CD1c-positive myeloid dendritic cell (primary cell): Measurements from ENCODE around the gene RASAL2.
"Not testable (repeated sequence)": the region's sequence is repeated elsewhere in the genome, so short reads cannot be mapped to it uniquely, and the experiment has no call there.

ENCODE experiments used
- DNase-seq: peaks from one replicate; pipeline ENCODE4 v3.0.0-alpha.2; 2016; ENCODE audit errors: extremely low spot score

Gene RASAL2

DNA sequence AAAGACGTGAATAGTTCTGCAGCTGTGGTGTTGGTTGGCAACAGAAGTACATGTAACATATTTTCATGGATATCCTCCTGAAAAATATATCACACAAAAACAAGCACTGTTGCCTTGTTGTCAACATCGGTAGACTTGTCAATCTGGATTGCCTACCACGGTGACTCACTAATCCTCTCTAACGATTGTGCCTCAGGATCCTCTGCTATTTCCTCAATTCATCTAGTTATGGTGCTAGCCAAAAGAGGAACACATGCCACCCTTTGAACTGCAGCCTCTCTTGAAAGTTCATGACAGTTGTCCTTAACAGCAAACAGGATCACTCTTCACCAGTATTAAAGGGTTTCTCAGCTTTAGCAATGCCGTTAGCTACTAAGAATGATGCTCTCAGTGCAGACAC, 25.7 kb downstream of the RASAL2 start:
- peak; percentile 89 for DNase-seq

DNA sequence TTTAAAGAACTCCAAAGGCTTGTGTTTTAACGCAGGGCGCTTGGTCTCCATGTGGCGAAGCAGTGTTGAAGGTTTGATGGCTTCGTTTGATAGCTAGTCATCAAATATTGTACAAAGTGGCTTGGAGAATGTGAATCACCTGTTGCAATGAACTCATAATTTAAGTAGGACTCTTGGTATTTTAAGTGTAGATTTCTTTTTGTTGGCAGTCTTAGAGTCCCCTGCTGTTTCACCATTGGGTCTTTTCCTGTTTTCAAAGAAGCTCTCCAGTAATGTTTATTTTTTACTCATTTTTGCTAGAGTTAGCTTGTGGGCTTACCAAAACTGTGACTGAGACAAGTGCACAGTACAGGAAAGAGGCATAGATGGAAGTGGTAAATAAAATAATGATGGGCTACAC, 26.2 kb downstream of the RASAL2 start:
- DNase-seq: no peak

DNA sequence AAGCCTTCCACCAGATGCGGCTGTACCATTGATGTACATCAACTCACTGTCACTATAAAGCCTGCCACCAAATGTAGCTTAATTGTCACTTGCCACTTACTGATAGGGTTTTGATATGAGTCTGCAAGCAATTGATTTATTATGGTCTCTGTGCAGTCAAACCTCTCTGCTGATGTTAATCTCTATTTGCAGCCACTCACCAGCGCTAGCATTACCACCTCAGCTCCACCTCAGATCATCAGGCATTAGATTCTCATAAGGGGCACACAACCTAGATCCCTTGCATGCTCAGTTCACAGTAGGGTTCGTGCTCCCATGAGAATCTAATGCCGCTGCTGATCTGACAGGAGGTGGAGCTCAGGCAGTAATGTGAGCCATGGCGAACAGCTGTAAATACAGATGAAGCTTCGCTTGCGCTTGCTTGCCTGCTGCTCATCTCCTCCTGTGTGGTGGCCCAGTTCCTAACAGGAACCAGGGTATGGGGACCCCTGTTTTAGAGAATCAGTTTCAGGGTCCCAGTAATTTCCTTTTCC, 26.7 kb downstream of the RASAL2 start:
- not testable (repeated sequence) for DNase-seq

DNA sequence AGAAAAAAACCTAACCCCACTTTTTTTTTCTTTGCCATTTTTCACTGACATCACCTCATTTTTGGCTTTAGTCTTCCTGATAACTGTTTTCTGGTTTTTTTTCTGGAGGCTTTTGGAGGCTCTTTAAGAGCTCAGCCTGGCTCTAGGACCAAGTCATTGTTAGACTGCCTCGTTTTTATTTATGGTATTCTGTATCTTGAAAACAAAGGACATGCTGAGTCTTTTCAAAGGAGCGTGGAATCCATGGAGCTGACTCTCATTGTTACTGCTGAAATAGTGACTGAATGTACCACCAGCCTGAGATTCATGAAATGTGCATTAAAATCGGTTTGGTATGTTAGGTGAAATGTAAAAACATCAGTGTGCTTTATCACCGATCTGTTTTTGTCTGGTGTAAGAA, 28.0 kb downstream of the RASAL2 start:
- DNase-seq: no peak

DNA sequence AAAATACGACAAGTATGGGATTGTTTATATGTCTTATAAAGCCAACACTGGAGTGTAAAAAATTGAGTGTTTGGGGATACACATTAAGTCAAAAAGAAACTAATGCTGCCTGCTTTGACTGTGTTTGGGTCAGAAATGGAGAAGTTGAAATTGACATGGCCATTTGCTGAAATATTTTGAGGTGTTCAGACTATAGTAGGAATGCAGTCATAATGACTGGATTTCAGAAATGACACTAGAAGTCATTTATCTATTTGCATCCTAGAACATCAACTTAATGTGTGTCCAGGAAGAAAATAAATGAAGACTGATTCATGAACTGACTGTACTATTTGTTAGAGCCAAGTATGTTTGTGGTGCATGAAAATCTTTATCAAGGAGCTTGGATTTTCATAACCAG, 28.4 kb downstream of the RASAL2 start:
- DNase-seq: peak; percentile 77

DNA sequence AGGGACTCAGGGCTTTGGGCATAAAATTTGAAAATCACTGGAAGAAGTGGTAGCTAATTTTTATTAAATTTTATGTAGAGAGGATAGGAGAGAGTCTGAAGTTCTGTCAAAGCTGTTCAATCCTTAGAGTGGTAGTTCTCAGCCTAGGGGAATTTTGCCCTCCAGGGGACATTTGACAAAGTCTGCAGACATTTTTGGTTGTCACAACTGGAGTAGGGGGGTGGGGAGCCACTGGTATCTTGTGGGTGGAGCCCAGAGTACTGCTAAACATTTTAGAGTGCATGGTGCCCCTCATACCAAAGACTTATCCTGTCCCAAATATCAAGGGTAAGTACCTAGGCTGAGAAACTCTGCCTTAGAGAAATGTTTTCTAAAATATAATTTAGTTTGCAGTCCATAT, 30.2 kb downstream of the RASAL2 start:
- no peak for DNase-seq

DNA sequence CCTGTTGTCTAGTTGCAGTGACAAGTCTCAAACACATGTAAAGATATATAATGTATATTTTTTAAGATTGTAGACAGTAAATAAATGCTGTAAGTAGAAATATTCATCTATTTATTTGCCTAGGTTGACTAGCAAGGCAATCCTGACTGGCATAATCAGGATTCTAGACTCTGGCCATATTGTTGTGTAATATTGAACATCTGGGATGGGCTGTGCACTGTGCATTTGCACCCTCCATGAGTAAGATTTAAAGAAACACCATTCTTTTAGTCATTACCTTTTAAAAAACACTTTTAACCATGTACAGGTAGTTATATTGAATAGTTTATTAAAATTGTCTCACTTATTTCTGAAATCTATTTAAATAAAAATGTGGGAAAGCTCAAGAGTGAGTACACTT, 32.4 kb downstream of the RASAL2 start:
- DNase-seq: no peak

DNA sequence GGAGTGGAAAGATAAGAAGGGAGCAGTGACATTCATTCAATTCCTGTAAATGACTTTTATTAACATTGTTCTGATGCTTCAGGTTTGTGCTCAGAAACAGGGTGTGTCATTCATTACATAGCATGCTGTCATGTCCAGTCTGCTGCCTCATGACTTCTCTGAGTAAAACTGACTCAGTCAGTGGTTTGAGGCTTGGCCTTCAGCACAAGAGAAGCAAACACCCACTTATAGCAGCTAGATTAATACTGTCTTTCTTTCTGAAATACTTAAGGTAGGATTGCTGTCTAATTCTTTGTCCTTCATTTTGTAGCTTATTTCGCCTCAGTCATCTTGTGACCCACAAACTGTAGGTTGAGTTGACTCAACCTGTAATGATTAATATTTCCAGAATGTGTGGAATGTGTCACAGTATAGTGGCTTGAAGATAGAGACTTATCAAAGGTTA, 32.9 kb downstream of the RASAL2 start:
- peak; percentile 85 for DNase-seq

DNA sequence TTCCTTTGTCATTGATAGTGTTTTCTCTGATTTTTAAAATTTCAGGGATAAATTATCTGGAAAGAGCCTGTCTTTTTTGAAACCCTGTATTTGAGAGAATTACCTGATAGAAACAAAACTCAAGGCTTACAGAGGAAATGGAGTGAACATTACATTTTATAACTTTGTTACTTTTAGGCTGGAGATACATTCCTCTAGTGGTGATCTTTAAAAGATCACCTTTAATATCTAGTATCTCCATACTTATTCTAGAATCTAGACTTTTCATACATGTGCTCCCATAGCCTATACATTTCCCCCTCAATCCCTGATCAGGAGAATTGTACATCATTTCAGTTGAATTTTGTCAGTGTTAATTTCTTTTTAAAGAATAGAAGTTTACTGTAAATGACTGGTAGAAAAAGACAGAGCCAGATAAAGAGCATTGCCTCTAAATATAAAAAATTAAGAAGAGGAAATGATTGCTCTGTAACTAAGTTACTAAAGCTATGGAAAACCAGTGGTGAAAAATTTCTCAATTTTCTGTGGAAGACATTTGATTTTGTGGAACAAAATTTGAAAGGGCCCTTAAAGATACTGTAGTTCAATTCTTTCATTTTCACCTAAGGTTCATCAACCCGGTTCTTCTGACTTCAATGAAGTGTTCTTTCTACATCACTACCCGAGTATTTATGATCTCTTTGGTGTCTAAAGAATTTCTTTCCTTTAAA, 33.7 kb downstream of the RASAL2 start:
- DNase-seq: peak; percentile 53

DNA sequence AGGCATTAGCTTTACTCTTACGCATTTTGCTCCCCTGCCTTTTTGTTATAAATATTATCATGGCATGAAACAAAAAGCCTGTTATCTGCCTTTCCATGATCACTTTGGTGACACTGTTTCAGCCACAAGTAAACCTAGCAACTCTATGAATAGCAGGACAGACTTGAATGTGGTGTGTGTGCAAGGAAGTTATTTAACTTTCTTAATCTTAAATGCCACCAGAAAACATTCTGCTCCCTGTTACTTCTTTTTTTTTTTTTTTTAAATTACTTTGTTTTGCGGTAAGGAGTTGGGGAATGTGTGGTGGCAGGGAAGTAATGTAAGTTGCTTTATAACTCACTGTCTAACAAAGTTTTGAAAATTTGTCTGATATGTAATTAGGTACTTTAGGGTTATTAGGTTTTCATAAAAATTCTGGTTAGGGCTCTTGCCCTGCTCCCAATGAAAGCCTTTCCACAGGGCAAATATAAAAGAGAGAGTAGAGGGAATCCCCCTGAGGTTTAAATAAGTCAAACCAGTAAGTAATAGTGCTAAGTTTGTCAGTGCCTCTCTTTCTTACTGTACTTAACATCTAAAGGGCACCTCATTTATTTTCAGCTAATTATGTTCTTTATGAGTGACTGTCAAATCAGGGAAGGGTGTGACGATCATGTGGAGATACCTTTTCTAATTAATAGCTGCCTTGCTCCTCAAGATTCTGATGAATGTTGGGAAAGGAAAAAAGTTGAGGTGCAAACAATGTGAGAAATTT, 39.5 kb downstream of the RASAL2 start:
- no peak for DNase-seq

DNA sequence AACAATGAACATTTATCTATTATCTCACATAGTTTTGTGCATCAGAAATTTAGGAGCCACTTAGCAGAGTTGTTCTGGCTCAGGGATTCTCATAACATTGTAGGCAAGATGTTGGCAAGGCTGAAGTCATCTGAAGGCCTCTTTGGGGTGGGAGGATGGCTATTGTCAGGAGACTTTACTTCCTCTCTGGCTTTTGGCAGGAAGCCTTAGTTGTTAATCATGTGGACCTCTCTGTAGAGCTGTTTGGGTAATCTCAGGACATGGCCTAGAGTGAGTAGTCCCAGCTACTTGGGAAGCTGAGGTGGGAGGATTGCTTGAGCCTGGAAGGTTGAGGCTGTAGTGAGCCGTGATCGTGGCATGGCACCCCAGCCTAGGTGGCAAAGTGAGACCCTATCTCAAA, 40.2 kb downstream of the RASAL2 start:
- peak; percentile 92 for DNase-seq

DNA sequence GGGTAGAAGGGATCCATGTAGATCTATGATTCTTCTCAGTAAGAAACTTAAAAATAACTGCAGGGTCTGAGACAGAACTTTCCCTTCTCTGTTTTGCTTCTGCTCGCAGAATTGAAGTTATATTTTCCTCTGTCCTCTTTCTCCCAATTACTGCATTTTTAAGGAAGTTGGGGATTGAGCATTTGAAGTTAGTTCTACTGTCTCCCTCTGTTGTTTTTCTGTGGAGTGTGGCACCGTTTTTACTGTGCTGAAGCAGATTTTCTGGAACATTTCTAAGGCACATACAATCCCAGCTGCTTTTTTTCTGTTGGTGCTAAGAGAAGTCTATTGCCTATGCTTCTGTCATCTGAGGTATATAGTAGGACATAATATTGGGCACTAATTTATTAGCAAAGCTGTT, 43.3 kb downstream of the RASAL2 start:
- peak; percentile 60 for DNase-seq

DNA sequence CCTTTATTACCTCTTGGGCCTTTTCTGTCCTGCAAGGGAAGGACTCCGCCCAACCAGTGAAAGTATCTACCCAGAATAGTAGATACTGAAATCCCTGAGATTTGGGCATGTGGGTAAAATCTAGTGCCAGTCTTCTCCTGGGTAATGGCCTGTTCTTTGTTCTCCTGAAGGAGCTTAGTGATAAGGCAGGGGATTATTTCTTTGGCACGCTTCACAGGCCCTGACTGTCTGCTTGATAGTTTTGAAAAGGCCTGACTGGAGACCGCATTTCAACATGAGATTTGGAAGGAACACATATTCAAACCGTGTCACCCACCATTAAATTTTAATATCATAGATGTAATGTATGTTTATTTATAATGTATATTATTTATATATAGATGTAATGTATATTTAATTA, 48.9 kb downstream of the RASAL2 start:
- no peak for DNase-seq

DNA sequence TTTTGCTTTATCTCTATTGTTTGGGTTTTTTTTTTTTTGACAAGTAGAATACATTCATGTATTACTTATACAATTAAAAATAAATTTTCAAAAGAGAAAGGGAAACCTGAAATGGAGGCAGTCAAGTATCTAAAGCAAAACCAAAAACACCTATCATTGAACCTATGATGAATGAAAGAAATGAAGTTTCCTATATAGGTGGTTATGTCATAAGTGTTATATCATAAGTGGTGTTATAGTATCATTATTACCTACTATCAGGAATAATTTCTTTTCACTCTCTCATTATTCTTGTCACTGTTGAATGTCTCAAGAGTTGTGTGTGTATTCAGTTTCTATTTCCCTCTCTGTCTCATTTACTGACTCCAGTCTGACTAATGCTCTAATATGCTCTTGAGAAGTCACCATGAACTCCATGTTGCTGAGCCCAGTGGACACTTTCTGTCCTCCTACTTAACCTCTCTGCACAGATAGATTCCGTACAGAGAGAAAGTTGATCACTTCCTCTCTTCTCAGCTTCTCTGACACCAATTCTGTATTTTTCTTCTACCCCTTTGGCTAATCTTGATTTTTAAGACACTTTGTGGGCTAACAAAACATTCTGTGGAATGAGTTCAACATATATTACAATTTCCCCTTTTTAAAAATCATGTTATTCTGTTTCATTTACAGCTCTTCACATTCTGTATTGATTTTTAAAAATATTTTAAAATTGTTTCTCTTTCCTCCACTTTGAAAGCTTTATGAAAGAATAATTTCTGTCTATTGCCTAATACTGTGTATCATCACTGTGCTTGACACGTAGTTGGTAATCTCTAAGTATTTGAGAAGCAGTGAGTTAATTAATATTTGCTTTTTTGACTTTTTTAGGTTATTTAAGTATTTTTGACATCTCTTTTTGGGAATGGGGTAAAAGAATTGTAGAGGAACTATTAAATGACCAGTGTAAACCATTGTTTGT, 50.1 kb downstream of the RASAL2 start:
- DNase-seq: peak; percentile 64

DNA sequence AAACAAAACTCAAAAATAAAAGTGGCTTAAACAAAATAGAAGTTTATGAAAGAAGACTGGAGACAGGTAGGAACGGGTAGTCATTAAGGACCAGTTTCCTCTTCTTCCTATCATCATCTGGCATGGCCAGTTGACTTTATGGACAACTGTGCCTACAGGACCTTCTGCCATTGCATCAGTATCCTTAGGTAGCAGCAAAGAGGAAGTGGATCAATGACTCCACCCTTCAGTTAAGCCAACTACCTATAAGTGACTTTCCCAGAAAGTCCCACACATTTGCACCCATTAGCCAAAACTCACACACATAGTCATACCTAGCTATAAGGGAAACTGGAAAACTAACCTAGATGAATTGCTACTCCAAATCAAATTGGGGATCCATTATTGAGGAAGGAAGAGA, 51.7 kb downstream of the RASAL2 start:
- peak; percentile 44 for DNase-seq

DNA sequence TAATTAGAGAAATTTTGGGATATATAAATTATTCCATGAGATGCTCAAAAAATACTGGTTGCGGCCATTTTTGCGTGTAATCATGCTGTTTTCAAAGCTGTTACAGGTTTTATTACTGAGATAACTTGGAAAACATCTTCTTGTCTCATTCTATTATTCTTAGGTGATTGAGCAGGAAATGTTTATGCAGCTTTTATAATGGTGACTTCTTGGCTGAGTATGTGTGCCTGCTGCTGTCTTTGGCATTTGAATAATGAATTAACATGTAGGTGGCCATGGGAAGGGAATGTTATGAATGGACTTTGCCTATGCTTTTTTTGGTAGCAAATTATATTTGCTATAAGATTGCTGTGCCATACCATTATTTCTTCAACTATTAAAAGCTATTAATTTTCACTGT, 52.5 kb downstream of the RASAL2 start:
- DNase-seq: no peak

DNA sequence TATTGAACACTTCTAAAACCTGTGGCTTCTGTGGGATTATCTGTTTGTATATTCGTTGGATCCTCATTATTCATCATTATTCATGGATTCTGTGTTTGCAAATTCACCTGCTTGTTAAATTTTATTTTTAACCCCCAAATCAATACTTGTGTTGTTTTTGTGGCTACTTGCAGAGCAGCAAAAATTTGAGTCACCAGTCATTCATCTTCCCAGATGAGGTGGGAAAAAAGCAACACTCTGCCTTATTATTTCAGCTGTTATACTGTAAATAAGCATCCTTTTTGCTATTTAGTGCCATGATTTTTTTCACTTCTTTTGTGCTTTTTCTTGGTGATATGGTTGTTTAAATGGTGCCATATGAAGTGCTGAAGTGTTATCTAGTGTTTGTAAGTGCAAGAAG, 56.7 kb downstream of the RASAL2 start:
- no peak for DNase-seq

DNA sequence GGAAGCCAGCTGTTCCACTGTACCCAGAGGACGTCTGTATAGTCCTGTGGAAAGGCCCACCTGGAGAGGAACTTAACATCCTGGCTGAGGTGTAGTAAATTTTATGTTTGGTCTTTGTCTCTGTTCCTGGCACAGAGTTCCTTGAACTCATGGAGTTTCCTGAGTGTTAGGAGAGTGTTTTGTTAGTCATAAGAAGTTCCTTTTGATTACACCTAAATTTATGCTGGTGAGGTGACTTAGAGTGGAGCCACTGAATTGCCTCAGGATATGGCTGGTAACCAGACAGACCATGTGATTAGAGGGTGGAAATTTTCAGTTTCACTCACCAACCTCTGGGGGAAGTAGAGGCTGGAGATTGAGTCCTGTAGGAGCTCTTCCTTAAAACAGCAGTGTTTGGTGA, 57.9 kb downstream of the RASAL2 start:
- DNase-seq: peak; percentile 62

DNA sequence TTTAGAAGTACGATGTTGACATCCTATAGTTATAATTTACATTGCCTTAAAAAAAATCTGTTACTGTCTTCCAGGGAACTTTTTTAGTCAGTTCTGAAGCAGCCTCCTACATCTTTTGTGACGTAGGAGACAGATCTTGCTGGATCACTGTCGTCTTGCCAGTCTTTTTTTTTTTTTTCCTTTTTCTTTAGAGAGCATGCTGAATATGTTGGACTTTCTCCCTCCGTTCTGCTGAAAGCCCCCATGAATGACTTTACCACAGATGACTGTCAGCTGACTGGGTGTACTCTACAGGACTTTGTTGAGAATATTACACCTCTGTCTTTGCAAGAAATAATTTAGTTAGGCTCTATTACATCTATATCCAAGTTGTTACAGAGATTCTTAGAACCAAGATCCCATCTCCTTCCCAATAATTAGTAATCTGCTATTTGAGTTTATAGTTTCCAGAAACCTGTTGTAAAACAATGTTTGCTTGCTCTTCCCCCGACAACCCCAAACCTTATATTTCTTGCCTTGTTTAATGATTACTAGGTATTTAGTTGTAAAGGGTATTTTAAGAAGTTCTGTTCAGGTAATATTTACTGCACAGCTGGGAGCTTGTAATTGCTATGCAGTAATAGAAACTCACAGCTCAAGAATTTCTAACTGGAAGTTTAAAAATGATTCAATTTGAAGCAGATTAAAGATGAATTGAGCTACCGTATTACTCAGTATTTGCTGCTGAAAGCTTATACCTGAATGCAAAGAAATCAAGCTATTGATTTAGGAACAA, 61.8 kb downstream of the RASAL2 start:
- DNase-seq: peak; percentile 33

DNA sequence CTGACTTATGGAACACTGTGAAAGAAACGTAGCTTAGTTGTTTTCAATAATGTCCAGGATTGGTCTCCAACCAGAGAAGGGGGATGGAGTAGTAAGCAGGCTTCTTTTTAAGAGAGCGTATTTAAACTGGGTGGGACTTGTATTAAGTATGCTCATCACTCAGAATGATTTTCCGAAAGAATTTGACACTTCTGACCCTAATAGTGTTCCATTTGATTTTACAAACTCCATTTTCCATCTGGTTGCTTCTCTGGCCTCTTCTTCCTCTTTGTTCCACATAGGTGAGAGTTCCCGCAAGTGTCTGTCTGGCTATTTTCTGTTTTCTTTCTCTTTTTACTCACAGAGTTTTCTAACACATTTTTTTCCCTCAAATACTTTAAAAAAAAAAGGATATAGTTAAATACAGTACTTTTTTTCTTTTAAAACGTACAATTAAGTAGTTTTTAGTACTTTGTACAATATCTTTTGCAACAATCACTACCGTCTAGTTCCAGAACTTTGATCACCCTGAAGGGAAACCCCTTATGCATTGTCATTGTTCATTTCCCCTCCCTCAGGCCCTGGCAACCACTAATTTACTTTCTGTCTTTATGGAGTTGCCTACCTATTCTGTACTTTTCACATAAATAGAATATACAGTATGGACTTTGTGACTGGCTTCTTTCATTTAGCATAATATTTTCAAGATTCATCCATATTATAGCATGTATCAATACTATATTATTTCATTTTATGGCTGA, 67.0 kb downstream of the RASAL2 start:
- no peak for DNase-seq

DNA sequence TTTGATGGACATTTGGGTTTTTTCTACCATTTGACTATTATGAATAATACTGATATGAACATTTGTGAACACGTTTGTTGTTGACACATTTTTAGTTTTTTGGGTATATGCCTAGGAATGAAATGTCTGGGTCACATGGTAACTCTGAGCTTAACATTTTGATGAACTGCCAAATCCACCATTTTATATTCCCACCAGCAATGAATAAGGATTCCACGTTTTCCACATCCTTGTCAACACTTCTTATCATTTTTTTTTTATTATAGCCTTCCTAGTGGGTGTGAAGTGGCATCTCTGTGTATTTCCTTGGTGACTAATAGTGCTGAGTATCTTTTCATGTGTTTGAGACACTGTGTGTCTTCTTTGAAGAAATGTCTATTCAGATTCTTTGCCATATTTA, 67.6 kb downstream of the RASAL2 start:
- no peak for DNase-seq
